Activated B cell treated with CpG ODN at 0.5 μM for 24 hours (primary cell): ENCODE data around the gene C9orf72. TPM values are rescaled to one million over a fixed set of nuclear protein-coding genes. Genes with fewer than 3 reads are reported as not detected.
"Not testable (repeated sequence)": the region's sequence is repeated elsewhere in the genome, so short reads cannot be mapped to it uniquely, and the experiment has no call there.

Experiments
- ATAC-seq: fragments of 200-7000 bp; cut with Tn5 transposase; one replicate; pipeline ENCODE4 v1.10.0; 2021; ENCODE audit warnings: low read depth, mild to moderate bottlenecking, moderate library complexity
- CTCF ChIA-PET: fragments of 350-600 bp; sonication (Branson Sonifier 250); formaldehyde crosslinking; loops from one replicate; lab custom pipeline; 2021; ENCODE audit warnings: antibody characterized with exemption; lab: Charles Lee
- POLR2A ChIA-PET: fragments of 350-600 bp; sonication (Branson Sonifier 250); formaldehyde crosslinking; loops from one replicate; lab custom pipeline; 2021; ENCODE audit warnings: antibody characterized with exemption; lab: Charles Lee
- DNase-seq: peaks from one replicate; pipeline ENCODE4 v3.0.0; 2022
- H3K27ac Mint-ChIP-seq: one replicate; pipeline ENCODE4 v1.8.0; 2020; ENCODE audit warnings: mixed read lengths
- H3K27me3 Mint-ChIP-seq: one replicate; pipeline ENCODE4 v1.8.0; 2021; ENCODE audit warnings: mixed read lengths
- H3K36me3 Mint-ChIP-seq: one replicate; pipeline ENCODE4 v1.8.0; 2021; ENCODE audit warnings: low read depth, mixed read lengths
- H3K4me1 Mint-ChIP-seq: one replicate; pipeline ENCODE4 v1.8.0; 2021; ENCODE audit warnings: mixed read lengths
- H3K4me3 Mint-ChIP-seq: one replicate; pipeline ENCODE4 v1.8.0; 2020; ENCODE audit warnings: mild to moderate bottlenecking, mixed read lengths
- H3K9me3 Mint-ChIP-seq: one replicate; pipeline ENCODE4 v1.8.0; 2020; ENCODE audit warnings: mixed read lengths
- intact Hi-C: fragments of 100-400 bp; cut with micrococcal nuclease; formaldehyde crosslinking; loops from one replicate; pipeline ENCODE4 v1.15.1; 2024
- total RNA-seq: library from RNA; stranded (reverse); gene quantifications from 2 replicates; pipeline ENCODE4 v1.2.3, GENCODE V29; 2022
- TF ChIP-seq, protein P1 (sequence below): fragments of 200-600 bp; IDR thresholded peaks from one replicate; pipeline ENCODE4 v1.8.0; 2022; ENCODE audit warnings: antibody characterized with exemption, mild to moderate bottlenecking

The C9orf72 gene
- total RNA-seq, 1 donor from 2014 or later, result 15.2 TPM

DNA sequence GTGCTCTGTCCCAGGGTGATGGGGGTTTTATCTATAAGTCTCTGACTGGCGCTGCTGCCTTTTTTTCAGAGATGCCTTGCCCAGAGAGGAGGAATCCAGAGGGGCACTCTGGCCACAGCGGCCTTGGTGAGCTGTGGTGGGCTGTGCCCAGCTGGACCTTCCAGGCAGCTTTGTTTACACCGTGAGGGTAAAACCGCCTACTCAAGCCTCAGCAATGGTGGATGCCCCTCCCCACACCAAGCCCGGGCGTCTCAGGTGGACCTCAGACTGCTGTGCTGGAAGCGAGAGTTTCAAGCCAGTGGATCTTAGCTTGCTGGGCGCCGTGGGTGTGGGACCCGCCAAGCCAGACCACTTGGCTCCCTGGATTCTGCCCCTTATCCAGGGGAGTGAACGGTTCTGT lies 41.3 kb upstream of the C9orf72 start:
- TF ChIP-seq, protein P1, sequence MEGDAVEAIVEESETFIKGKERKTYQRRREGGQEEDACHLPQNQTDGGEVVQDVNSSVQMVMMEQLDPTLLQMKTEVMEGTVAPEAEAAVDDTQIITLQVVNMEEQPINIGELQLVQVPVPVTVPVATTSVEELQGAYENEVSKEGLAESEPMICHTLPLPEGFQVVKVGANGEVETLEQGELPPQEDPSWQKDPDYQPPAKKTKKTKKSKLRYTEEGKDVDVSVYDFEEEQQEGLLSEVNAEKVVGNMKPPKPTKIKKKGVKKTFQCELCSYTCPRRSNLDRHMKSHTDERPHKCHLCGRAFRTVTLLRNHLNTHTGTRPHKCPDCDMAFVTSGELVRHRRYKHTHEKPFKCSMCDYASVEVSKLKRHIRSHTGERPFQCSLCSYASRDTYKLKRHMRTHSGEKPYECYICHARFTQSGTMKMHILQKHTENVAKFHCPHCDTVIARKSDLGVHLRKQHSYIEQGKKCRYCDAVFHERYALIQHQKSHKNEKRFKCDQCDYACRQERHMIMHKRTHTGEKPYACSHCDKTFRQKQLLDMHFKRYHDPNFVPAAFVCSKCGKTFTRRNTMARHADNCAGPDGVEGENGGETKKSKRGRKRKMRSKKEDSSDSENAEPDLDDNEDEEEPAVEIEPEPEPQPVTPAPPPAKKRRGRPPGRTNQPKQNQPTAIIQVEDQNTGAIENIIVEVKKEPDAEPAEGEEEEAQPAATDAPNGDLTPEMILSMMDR, result no peak
- intact Hi-C loops, result no loop called here
- H3K36me3 Mint-ChIP-seq, result no peaks in the 10 kb centered on the region
- ATAC-seq, result no peak
- H3K27ac Mint-ChIP-seq, result no peak overlapping the region
- no peak overlapping the region for H3K4me3 Mint-ChIP-seq
- POLR2A ChIA-PET, result no interaction called here
- H3K9me3 Mint-ChIP-seq, result no peaks in the 10 kb centered on the region
- DNase-seq, result no peak
- H3K27me3 Mint-ChIP-seq, result peaks cover 29% of the 10 kb centered on the region
- H3K4me1 Mint-ChIP-seq, result no peaks in the 10 kb centered on the region
- CTCF ChIA-PET, result no interaction called here

DNA sequence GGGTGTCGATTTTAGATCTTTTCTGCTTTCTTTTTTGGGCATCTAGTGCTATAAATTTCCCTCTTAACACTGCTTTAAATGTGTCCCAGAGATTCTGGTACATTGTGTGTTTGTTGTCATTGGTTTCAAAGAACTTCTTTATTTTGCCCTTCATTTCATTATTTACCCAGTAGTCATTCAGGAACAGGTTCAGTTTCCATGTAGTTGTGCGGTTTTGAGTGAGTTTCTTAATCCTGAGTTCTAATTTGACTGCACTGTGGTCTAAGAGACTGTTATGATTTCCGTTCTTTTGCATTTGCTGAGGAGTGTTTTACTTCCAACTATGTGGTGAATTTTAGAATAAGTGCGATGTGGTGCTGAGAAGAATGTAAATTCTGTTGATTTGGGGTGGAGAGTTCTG lies 38.8 kb upstream of the C9orf72 start:
- DNase-seq, POLR2A ChIA-PET, H3K4me3 Mint-ChIP-seq, intact Hi-C loops, H3K9me3 Mint-ChIP-seq, ATAC-seq, H3K4me1 Mint-ChIP-seq, H3K27ac Mint-ChIP-seq, H3K36me3 Mint-ChIP-seq, CTCF ChIA-PET: not testable (repeated sequence)
- H3K27me3 Mint-ChIP-seq, result peaks cover 31% of the 10 kb centered on the region

DNA sequence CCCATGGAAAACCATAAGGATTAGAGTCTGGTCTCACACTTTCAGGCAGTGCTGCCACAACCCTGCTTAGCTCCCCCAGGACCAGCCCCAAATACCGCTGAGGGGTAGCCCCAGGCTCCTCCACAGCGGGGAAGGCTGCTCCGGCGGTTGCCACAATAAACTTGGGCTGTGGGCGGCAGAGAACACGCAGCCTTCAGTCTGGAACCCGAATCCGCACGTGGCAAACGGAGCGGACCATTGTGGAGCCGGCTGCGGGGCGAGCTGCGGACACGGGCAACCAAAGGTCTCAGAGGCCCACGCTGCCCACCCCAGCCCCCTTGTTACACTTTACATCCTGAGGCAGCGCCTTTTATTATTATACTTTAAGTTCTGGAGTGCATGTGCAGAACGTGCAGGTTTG lies 37.3 kb upstream of the C9orf72 start:
- TF ChIP-seq, protein P1, result no peak
- Mint-ChIP-seq H3K4me3 (no peak overlapping the region), H3K9me3 (no peaks in the 10 kb centered on the region), H3K36me3 (no peaks in the 10 kb centered on the region), H3K27ac (no peak overlapping the region), H3K27me3 (peaks cover 29% of the 10 kb centered on the region), H3K4me1 (no peaks in the 10 kb centered on the region)
- ChIA-PET POLR2A (no interaction called here), CTCF (no interaction called here)
- ATAC-seq (no peak), DNase-seq (no peak)
- intact Hi-C loops, result no loop called here

DNA sequence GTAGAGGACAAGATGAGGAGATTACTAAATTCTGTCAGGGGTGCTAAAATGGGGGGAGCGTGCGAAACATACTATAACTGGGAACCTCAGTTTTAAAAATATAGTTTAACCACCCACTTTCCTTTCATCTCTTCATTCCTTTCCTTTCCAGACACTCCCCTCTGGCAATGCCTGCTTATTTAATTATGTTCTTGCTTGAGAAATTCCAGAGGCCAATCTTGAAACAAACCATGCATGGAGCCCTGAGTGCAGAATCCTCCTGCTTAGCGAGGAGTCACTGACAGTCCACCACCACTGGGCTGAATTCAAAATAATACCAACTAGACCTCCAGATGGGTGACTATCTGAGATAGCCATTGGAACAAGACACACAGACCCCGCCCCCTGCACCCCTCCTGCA lies 29.7 kb upstream of the C9orf72 start:
- ChIA-PET POLR2A (no interaction called here), CTCF (no interaction called here)

DNA sequence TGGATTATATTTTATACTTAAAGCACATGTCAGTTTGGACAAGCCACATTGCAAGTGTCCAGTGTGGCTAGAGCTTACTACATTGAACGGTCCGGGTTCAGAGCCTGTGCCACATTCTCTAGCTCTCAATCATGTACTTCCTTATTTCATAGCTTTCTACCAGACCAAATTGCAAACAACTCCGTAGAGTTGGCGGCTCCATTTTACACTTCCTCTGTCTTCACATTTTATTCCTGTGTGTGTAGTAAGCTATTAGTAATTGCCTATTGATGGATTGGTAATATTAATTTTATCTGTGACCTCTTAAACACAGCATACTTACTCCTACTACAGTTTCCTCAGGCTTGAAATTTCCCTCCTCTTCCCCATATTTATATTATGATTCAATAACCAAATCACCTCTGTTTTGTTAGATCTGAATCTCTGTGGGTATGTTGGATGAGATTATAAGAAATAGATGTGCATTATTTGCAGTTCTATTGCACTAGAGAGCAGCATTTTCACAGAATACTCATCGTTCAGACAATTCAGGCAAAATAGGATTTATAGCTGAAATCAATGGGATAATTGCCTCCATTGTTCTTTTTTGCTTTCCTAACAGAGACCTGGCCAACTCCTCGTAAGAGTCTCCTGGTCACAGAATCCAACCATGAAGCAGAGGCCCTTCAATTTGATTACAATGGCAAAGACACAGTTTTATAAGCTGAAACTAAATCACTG lies 29.0 kb upstream of the C9orf72 start:
- H3K4me3 Mint-ChIP-seq, result no peak overlapping the region
- ATAC-seq (peak; percentile 37), DNase-seq (no peak)
- peaks cover 4% of the 10 kb centered on the region for H3K4me1 Mint-ChIP-seq
- H3K36me3 Mint-ChIP-seq, result no peaks in the 10 kb centered on the region
- no peak overlapping the region for H3K27ac Mint-ChIP-seq
- intact Hi-C loops, result no loop called here
- H3K9me3 Mint-ChIP-seq, result no peaks in the 10 kb centered on the region
- CTCF ChIA-PET, result no interaction called here
- TF ChIP-seq, protein P1, result no peak
- no peaks in the 10 kb centered on the region for H3K27me3 Mint-ChIP-seq
- POLR2A ChIA-PET, result no interaction called here

More for the DNA sequence above, 29.7 kb upstream of the C9orf72 start:
- Mint-ChIP-seq H3K27me3 (no peaks in the 10 kb centered on the region), H3K27ac (no peak overlapping the region), H3K36me3 (no peaks in the 10 kb centered on the region), H3K9me3 (no peaks in the 10 kb centered on the region), H3K4me1 (peaks cover 4% of the 10 kb centered on the region), H3K4me3 (no peak overlapping the region)
- intact Hi-C loops, result no loop called here
- DNase-seq, result no peak
- TF ChIP-seq, protein P1, result no peak
- no peak for ATAC-seq

DNA sequence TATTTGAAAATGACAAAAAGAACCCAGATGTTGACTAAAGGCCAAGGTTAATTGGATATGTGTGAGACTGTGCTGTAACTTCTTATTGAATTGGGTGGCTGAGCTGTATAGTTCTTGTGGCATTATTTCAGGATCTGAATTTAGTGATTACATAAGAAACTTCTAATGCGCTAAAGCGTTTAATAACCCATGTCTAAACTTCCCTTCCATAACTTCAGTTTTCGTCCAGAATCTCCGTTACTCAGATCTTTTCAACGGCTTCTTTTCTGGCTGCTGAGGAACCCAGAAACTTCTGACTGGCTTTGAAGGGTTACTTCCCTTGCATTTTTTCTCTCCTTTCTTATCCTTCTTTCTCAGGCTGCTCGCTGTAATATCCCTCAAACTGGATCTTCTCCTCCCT lies 28.1 kb upstream of the C9orf72 start:
- DNase-seq (no peak), ATAC-seq (no peak)
- ChIA-PET CTCF (no interaction called here), POLR2A (no interaction called here)
- intact Hi-C loops, result no loop called here
- TF ChIP-seq, protein P1, result no peak
- peaks cover 4% of the 10 kb centered on the region for H3K4me1 Mint-ChIP-seq
- no peak overlapping the region for H3K4me3 Mint-ChIP-seq
- no peak overlapping the region for H3K27ac Mint-ChIP-seq
- no peaks in the 10 kb centered on the region for H3K36me3 Mint-ChIP-seq
- H3K27me3 Mint-ChIP-seq, result no peaks in the 10 kb centered on the region
- no peaks in the 10 kb centered on the region for H3K9me3 Mint-ChIP-seq
